HepG2 (cell line): Measurements from ENCODE around the gene MRPL18. TPM values are rescaled to one million over a fixed set of nuclear protein-coding genes. Genes with fewer than 3 reads are reported as not detected.

Source experiments
- ATAC-seq: fragments of 200-7000 bp; cut with Tn5 transposase; 3 replicates; pipeline ENCODE4 v1.9.1; 2020; ENCODE audit warnings: mild to moderate bottlenecking, moderate library complexity
- BruUV-seq: library from RNA; stranded (reverse); fragments of 400-500 nt; replicated peaks from 2 replicates; lab custom pipeline; 2021; lab: Mats Ljungman, UMichigan
- CTCF ChIA-PET: fragments of 300-600 bp; formaldehyde crosslinking; extraction: SDS; loops from one replicate; lab custom pipeline; 2021; ENCODE audit warnings: low total read pairs, inconsistent platforms, low intra/inter-chr PET ratio; lab: Yijun Ruan, JAX
- POLR2A ChIA-PET: fragments of 350-600 bp; sonication (Branson Sonifier 250); formaldehyde crosslinking; loops from one replicate; lab custom pipeline; 2020; ENCODE audit warnings: antibody characterized with exemption, inconsistent platforms; lab: Yijun Ruan, JAX
- DNase-seq: peaks from one replicate; pipeline ENCODE4 v3.0.0-alpha.2; 2015; ENCODE audit warnings: low spot score
- FAIRE-seq: peaks from 3 replicates; lab custom pipeline; 2011; peaks lifted over from hg19 to GRCh38; lab: Jason Lieb, UNC
- H2AFZ ChIP-seq: one replicate; pipeline ENCODE4 v1.6.1; 2011; ENCODE audit warnings: low read length, inconsistent platforms
- H3K27ac ChIP-seq: fragments of 300-600 bp; 3 replicates; pipeline ENCODE4 v1.8.0; 2011; ENCODE audit warnings: mixed run types, mild to moderate bottlenecking, mixed read lengths, low read length, inconsistent platforms; ENCODE audit not compliant: insufficient read depth; ENCODE audit errors: extremely low read length
- H3K27me3 ChIP-seq, 2 experiments: fragments of 200-600 bp in 1 of 2; 2 replicates in 1 of 2; 3 replicates in 1 of 2; pipeline versions ENCODE4 v1.6.0 to v1.8.0; 2011; ENCODE audit warnings: low read length in 2 of 2, mild to moderate bottlenecking in 2 of 2, moderate library complexity in 2 of 2, inconsistent platforms in 1 of 2; ENCODE audit not compliant: insufficient read depth in 2 of 2, control insufficient read depth in 1 of 2
- H3K36me3 ChIP-seq, 2 experiments: fragments of 200-600 bp in 1 of 2; replicated peaks in 1 of 2; 2 replicates in 1 of 2; 3 replicates in 1 of 2; pipeline versions ENCODE4 v1.5.1 to v1.8.0; 2011; ENCODE audit warnings: low read length in 2 of 2, inconsistent platforms in 1 of 2; ENCODE audit not compliant: insufficient read depth in 2 of 2, control insufficient read depth in 1 of 2
- H3K4me1 ChIP-seq: 2 replicates; pipeline ENCODE4 v1.5.1; 2012; ENCODE audit warnings: low read length, inconsistent platforms; ENCODE audit not compliant: insufficient read depth
- H3K4me2 ChIP-seq: 2 replicates; pipeline ENCODE4 v1.6.0; 2011; ENCODE audit warnings: low read depth, low read length, inconsistent platforms
- H3K4me3 ChIP-seq, 3 experiments: fragments of 200-600 bp in 1 of 3; sonication (generic), shearing (Covaris generic) in 1 of 3; replicated peaks in 1 of 3; 2 replicates each; pipeline ENCODE4 v1.5.1; 2011 to 2016; ENCODE audit warnings: low read length in 3 of 3, inconsistent platforms in 2 of 3, low read depth in 2 of 3, mild to moderate bottlenecking in 2 of 3, control low read depth in 1 of 3, mixed read lengths in 1 of 3; ENCODE audit not compliant: insufficient read depth in 1 of 3
- H3K79me2 ChIP-seq: one replicate; pipeline ENCODE4 v1.6.1; 2011; ENCODE audit warnings: low read length, inconsistent platforms; ENCODE audit not compliant: insufficient read depth
- H3K9ac ChIP-seq: 2 replicates; pipeline ENCODE4 v1.6.0; 2011; ENCODE audit warnings: mild to moderate bottlenecking, low read depth, low read length, inconsistent platforms; ENCODE audit not compliant: insufficient read depth
- H3K9me3 ChIP-seq: 2 replicates; pipeline ENCODE4 v1.5.1; 2012; ENCODE audit warnings: mild to moderate bottlenecking, low read length
- H4K20me1 ChIP-seq: 2 replicates; pipeline ENCODE4 v1.6.0; 2011; ENCODE audit warnings: inconsistent platforms, mild to moderate bottlenecking, low read length, moderate library complexity; ENCODE audit not compliant: insufficient read depth
- ATF1 ChIP-seq: IDR thresholded peaks from 2 replicates; pipeline ENCODE4 v1.6.1; 2016; ENCODE audit warnings: mild to moderate bottlenecking, control low read depth
- CBX2 ChIP-seq, 2 experiments: fragments of 200-600 bp in 1 of 2; sonication (generic); formaldehyde crosslinking in 1 of 2; IDR thresholded peaks; 2 replicates each; pipeline versions ENCODE4 v1.7.0 to v1.8.1; 2018 to 2022; ENCODE audit warnings: low read depth in 2 of 2, low read length in 1 of 2, mild to moderate bottlenecking in 1 of 2, missing genetic modification reagents in 1 of 2
- MEIS1 ChIP-seq: sonication (generic); formaldehyde crosslinking; IDR thresholded peaks from 2 replicates; pipeline ENCODE4 v1.9.0; 2021; ENCODE audit warnings: mild to moderate bottlenecking, missing genetic modification reagents, moderate library complexity, borderline replicate concordance
- PRDM10 ChIP-seq: sonication (generic); formaldehyde crosslinking; IDR thresholded peaks from 2 replicates; pipeline ENCODE4 v1.4.0; 2020; ENCODE audit warnings: low read depth, missing genetic modification reagents
- PRDM15 ChIP-seq: sonication (generic); formaldehyde crosslinking; IDR thresholded peaks from 2 replicates; pipeline ENCODE4 v1.4.0; 2020; ENCODE audit warnings: missing genetic modification reagents
- ZBTB39 ChIP-seq: sonication (generic); formaldehyde crosslinking; IDR thresholded peaks from 2 replicates; pipeline ENCODE4 v1.5.0; 2020; ENCODE audit warnings: missing genetic modification reagents
- ZNF234 ChIP-seq: sonication (generic); formaldehyde crosslinking; conservative IDR thresholded peaks from 2 replicates; pipeline ENCODE4 v1.5.1; 2020; ENCODE audit warnings: mild to moderate bottlenecking, missing genetic modification reagents
- ZNF556 ChIP-seq: sonication (generic); formaldehyde crosslinking; IDR thresholded peaks from 2 replicates; pipeline ENCODE4 v1.4.0; 2020; ENCODE audit warnings: mild to moderate bottlenecking, missing genetic modification reagents, borderline replicate concordance
- ZNF891 ChIP-seq: sonication (generic); formaldehyde crosslinking; IDR thresholded peaks from 2 replicates; pipeline ENCODE4 v1.5.0; 2020; ENCODE audit warnings: mild to moderate bottlenecking, missing genetic modification reagents
- WGBS: methylation state at CpG from one replicate; pipeline ENCODE4 v1.1.6; 2017; ENCODE audit warnings: low lambda C conversion rate; 5-methylcytosine and 5-hydroxymethylcytosine counted together
- in situ Hi-C: cut with HindIII; loops from 2 replicates; pipeline ENCODE4 v1.10.0; 2017; ENCODE audit warnings: low pct_unique_long_range_greater_than_20kb; ENCODE audit not compliant: extremely low pct_ligation_motif_present
- intact Hi-C: fragments of 100-400 bp; cut with micrococcal nuclease; formaldehyde crosslinking; loops from one replicate; pipeline ENCODE4 v1.10.0; 2022; ENCODE audit not compliant: unreplicated experiment
- polyA plus RNA-seq, 8 experiments: library from polyadenylated mRNA; depleted of rRNA in 3 of 8; stranded (reverse) in 7 of 8; unstranded in 1 of 8; fragments of >200 nt; fragmentation: Illumina TruSeq in 4 of 8; extraction: Trizol in 4 of 8; gene quantifications; 2 replicates each; pipeline versions ENCODE4 v1.2.1 to v1.2.3, GENCODE V29; 2011 to 2016; ENCODE audit warnings: low read depth in 4 of 8, missing spikeins in 1 of 8, mixed read lengths in 1 of 8; ENCODE audit not compliant: insufficient read depth in 1 of 8
- total RNA-seq, 5 experiments: library from RNA; depleted of rRNA; stranded (reverse); fragments of >200 nt; fragmentation: Illumina TruSeq; extraction: Trizol; gene quantifications; 2 replicates each; pipeline ENCODE4 v1.2.3, GENCODE V29; 2016; ENCODE audit warnings: low read depth in 1 of 5
- TF ChIP-seq, protein P1 (sequence below): IDR thresholded peaks from 2 replicates; pipeline ENCODE4 v1.6.1; 2016; ENCODE audit warnings: low read depth
- TF ChIP-seq, protein P2 (sequence below): sonication (generic); formaldehyde crosslinking; IDR thresholded peaks from 2 replicates; pipeline ENCODE4 v1.9.0; 2021; ENCODE audit warnings: missing genetic modification reagents, borderline replicate concordance

MRPL18 gene
- total and polyA plus RNA-seq, 2 of the 13 experiments (the other 11 are each of a cell fraction or from before 2014, with no cell fraction given), result 85.6 to 176 TPM

- no peak overlapping the region for H3K4me3 ChIP-seq
- no peaks in the 10 kb centered on the region for H3K36me3 ChIP-seq
- no peak overlapping the region for H3K27ac ChIP-seq
- ChIA-PET CTCF (no interaction called here), POLR2A (no interaction called here)
- in situ Hi-C loops (no loop called here), intact Hi-C loops (no loop called here)
- no peaks in the 10 kb centered on the region for H3K79me2 ChIP-seq
- no peaks in the 10 kb centered on the region for H3K9me3 ChIP-seq
- H3K9ac ChIP-seq, result no peak overlapping the region
- no peaks in the 10 kb centered on the region for H3K4me1 ChIP-seq
- WGBS, result 55% methylated on average over 9 of the region's 9 CpGs
- H3K4me2 ChIP-seq, result no peak overlapping the region
- ATAC-seq, result no peak
- BruUV-seq, result no TSS peak
- peaks cover 3 to 43% of the 10 kb centered on the region in 2 experiments; a peak in 4 of 5 replicates for H3K27me3 ChIP-seq
- no peaks in the 10 kb centered on the region for H4K20me1 ChIP-seq
- no peak for DNase-seq
- H2AFZ ChIP-seq, result no peak overlapping the region
- FAIRE-seq, result no peak
- TF ChIP-seq CBX2 (IDR thresholded peaks at IDR 0.05; ENCODE audit: low read depth, low read length), result no peak
- no peak for TF ChIP-seq CBX2 (CRISPR knock-in tag; IDR thresholded peaks at IDR 0.05; ENCODE audit: low read depth)
- no peak for TF ChIP-seq PRDM15 (CRISPR knock-in tag)
- TF ChIP-seq PRDM10, result no peak
- no peak for TF ChIP-seq ZBTB39 (CRISPR knock-in tag)
- no peak for TF ChIP-seq ATF1
- TF ChIP-seq ZNF891, result no peak
- TF ChIP-seq, protein P1, sequence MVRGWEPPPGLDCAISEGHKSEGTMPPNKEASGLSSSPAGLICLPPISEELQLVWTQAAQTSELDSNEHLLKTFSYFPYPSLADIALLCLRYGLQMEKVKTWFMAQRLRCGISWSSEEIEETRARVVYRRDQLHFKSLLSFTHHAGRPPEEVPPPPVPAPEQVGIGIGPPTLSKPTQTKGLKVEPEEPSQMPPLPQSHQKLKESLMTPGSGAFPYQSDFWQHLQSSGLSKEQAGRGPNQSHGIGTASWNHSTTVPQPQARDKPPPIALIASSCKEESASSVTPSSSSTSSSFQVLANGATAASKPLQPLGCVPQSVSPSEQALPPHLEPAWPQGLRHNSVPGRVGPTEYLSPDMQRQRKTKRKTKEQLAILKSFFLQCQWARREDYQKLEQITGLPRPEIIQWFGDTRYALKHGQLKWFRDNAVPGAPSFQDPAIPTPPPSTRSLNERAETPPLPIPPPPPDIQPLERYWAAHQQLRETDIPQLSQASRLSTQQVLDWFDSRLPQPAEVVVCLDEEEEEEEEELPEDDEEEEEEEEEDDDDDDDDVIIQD (CRISPR knock-in tag), result no peak
- no peak for TF ChIP-seq MEIS1 (CRISPR knock-in tag)
- TF ChIP-seq ZNF234, result no peak
- TF ChIP-seq, protein P2, sequence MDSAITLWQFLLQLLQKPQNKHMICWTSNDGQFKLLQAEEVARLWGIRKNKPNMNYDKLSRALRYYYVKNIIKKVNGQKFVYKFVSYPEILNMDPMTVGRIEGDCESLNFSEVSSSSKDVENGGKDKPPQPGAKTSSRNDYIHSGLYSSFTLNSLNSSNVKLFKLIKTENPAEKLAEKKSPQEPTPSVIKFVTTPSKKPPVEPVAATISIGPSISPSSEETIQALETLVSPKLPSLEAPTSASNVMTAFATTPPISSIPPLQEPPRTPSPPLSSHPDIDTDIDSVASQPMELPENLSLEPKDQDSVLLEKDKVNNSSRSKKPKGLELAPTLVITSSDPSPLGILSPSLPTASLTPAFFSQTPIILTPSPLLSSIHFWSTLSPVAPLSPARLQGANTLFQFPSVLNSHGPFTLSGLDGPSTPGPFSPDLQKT (CRISPR knock-in tag), result no peak
- no peak for TF ChIP-seq ZNF556 (CRISPR knock-in tag)
Observed at GRCh38 chr6:159813781-159814180, 23.5 kb downstream of the MRPL18 start.
